22Rv1 (cell line): ENCODE measurements around the gene ARHGAP27.

ENCODE experiments used
- CTCF ChIP-seq: fragments of 450-650 bp; IDR thresholded peaks from 2 replicates; pipeline ENCODE4 v1.5.1; 2017; ENCODE audit warnings: mild to moderate bottlenecking
- ZFX ChIP-seq: fragments of 450-650 bp; IDR thresholded peaks from 2 replicates; pipeline ENCODE4 v1.6.1; 2017; ENCODE audit warnings: antibody characterized with exemption, borderline replicate concordance

- TF ChIP-seq CTCF = no peak
- no peak for TF ChIP-seq ZFX
Observed at GRCh38 chr17:45411348-45412105, 21.1 kb downstream of the ARHGAP27 start.
